Sigmoid colon (tissue), 4 donors: Measurements from ENCODE around the gene NRXN2.

ENCODE experiments used
- CTCF ChIP-seq, 4 experiments: fragments of 450-650 bp in 3 of 4; fragments of 200-600 bp in 1 of 4; IDR thresholded peaks; one replicate each; pipeline ENCODE4 v1.5.1; 2016 to 2019; ENCODE audit warnings: antibody characterized with exemption in 4 of 4, mild to moderate bottlenecking in 3 of 4, moderate library complexity in 2 of 4
- POLR2A ChIP-seq, 2 donors: fragments of 450-650 bp; IDR thresholded peaks; one replicate each; pipeline ENCODE4 v1.6.1; 2016; ENCODE audit warnings: antibody characterized with exemption in 2 of 2, mild to moderate bottlenecking in 2 of 2, moderate library complexity in 2 of 2
- POLR2AphosphoS5 ChIP-seq, 4 donors: sonication (generic); formaldehyde crosslinking; IDR thresholded peaks; one replicate each; pipeline ENCODE4 v1.6.1; 2017; ENCODE audit warnings: antibody characterized with exemption in 4 of 4

DNA sequence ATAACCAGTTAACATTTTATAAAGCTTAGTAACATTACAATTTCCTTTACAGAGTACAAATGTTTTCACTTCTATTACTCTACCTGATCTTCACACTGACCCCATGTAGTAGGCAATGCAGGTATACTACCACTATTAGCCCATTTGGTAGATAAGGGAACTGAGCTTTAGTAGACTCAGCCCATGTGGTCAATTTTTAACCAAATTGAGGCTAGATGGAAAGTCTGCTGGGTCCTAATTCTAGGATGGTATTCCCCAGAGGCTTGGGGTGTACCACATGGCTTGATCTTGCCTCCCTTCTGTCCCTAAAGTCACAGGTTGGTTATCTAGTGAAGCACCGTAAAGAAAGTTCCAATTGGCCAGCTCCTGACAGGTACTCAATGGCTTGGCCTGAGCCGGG lies 48.2 kb downstream of the NRXN2 start:
- TF ChIP-seq CTCF (IDR thresholded peaks at IDR 0.05) (no peak), POLR2AphosphoS5 (IDR thresholded peaks at IDR 0.05) (no peak), POLR2A (IDR thresholded peaks at IDR 0.05) (no peak)
